NB4 (cell line): ENCODE measurements around the gene DENND6A.

Source experiments
- DNase-seq: peaks from one replicate; pipeline ENCODE4 v3.0.0; 2010; ENCODE audit warnings: low read depth
- H3K4me3 ChIP-seq: one replicate; pipeline ENCODE4 v1.5.1; 2011; ENCODE audit warnings: mild to moderate bottlenecking, low read depth, low read length, moderate library complexity
- CTCF ChIP-seq: IDR thresholded peaks from one replicate; pipeline ENCODE4 v1.5.1; 2012; ENCODE audit warnings: low read depth, low read length
- MAX ChIP-seq: IDR thresholded peaks from 2 replicates; pipeline ENCODE4 v1.6.1; 2011; ENCODE audit warnings: low read depth, low read length
- MYC ChIP-seq: IDR thresholded peaks from 2 replicates; pipeline ENCODE4 v1.6.1; 2011; ENCODE audit warnings: low read depth, low read length
- POLR2A ChIP-seq: IDR thresholded peaks from 2 replicates; pipeline ENCODE4 v1.6.1; 2011; ENCODE audit warnings: mild to moderate bottlenecking; ENCODE audit not compliant: insufficient read length; ENCODE audit errors: extremely low read depth

The DENND6A gene

GRCh38 chr3:57692396-57693147 lies at the start of gene DENND6A:
DENND6A (minus strand) TSS chr3:57693077; CDS start chr3:57693018, 59 bp downstream.
- H3K4me3 ChIP-seq, result peak within 1 kb of the TSS; percentile 78
- TF ChIP-seq MYC (peak; percentile 52), POLR2A (peak; percentile 96), CTCF (no peak), MAX (no peak)
- DNase-seq, result peak; percentile 94

GRCh38 chr3:57740027-57740426 lies 47.1 kb upstream of the DENND6A start:
- H3K4me3 ChIP-seq, result no peak overlapping the region
- no peak for TF ChIP-seq POLR2A
- no peak for TF ChIP-seq MAX
- TF ChIP-seq CTCF, result no peak
- no peak for TF ChIP-seq MYC
- no peak for DNase-seq

DNA sequence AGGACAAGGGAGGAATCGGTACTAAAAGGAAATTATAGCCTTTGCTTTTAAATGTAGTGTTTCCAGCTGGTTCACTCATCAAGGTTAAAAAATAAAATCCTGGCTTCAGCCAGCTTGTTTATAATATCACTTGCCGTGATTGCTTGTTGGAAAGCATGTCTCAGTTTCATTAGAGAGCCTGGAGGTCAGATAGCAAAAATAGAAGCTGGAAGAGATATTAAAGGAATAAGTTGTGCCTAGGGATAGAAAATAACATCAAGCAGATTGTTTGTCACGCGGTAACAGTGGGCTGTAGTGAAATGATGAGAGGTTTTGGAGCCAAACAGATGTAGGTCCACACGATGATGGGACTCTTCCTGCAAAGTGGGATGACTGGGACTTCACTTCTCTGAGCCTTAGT lies 45.5 kb upstream of the DENND6A start:
- TF ChIP-seq MAX, result no peak
- no peak overlapping the region for H3K4me3 ChIP-seq
- DNase-seq, result no peak

GRCh38 chr3:57737840-57738239 lies 45.0 kb upstream of the DENND6A start:
- TF ChIP-seq MAX (no peak), MYC (no peak), CTCF (no peak), POLR2A (no peak)
- H3K4me3 ChIP-seq, result no peak overlapping the region
- DNase-seq, result no peak

- no peak overlapping the region for H3K4me3 ChIP-seq
- no peak for TF ChIP-seq CTCF
- no peak for TF ChIP-seq POLR2A
- no peak for TF ChIP-seq MYC
- no peak for TF ChIP-seq MAX
- no peak for DNase-seq
Observed at GRCh38 chr3:57735405-57735804, 42.5 kb upstream of the DENND6A start.

DNA sequence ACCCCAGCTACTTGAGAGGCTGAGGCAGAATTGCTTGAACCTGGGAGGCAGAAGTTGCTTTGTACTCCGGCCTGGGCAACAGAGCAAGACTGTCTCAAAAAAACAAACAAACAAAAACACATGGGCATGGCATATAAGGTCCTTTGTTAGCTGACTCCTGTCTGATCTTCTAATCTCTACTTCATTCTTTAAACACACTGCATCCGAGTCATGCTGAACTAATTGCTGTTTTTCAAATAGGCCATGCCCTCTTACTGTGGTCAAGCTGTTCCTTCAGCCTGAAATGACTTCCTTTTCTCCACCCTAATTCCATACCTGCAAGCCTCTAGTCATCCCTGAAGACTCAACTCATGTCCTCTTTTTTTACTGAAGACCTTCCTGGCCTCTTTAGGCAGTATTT lies 40.9 kb upstream of the DENND6A start:
- H3K4me3 ChIP-seq, result no peak overlapping the region
- no peak for TF ChIP-seq CTCF
- TF ChIP-seq MAX, result no peak
- TF ChIP-seq MYC, result no peak
- no peak for DNase-seq
